Tibial nerve (tissue), 4 donors: Measurements from ENCODE around the gene CDH13.

Experiments
- CTCF ChIP-seq, 5 experiments: fragments of 200-600 bp in 3 of 5; fragments of 450-650 bp in 2 of 5; sonication (generic) in 3 of 5; IDR thresholded peaks; one replicate each; pipeline ENCODE4 v1.5.1; 2016 to 2019; ENCODE audit warnings: antibody characterized with exemption in 5 of 5, mild to moderate bottlenecking in 3 of 5, moderate library complexity in 2 of 5
- EP300 ChIP-seq, 2 donors: sonication (generic); formaldehyde crosslinking; IDR thresholded peaks; one replicate each; pipeline ENCODE4 v1.6.1; 2017; ENCODE audit warnings: antibody characterized with exemption in 2 of 2, mild to moderate bottlenecking in 1 of 2
- POLR2A ChIP-seq, 2 donors: fragments of 450-650 bp; IDR thresholded peaks; one replicate each; pipeline ENCODE4 v1.6.1; 2017; ENCODE audit warnings: antibody characterized with exemption in 2 of 2, mild to moderate bottlenecking in 2 of 2, moderate library complexity in 2 of 2

GRCh38 chr16:82814059-82814458 lies 187.3 kb downstream of the CDH13 start:
- TF ChIP-seq CTCF (IDR thresholded peaks at IDR 0.05) (no peak), EP300 (IDR thresholded peaks at IDR 0.05) (no peak), POLR2A (IDR thresholded peaks at IDR 0.05) (no peak)
